ENCODE data around the gene SCYGR6.
A peak's percentile ranks its signal among the peaks of the same experiment; 100 is the strongest.
"Not testable (repeated sequence)": the region's sequence is repeated elsewhere in the genome, so short reads cannot be mapped to it uniquely, and the experiment has no call there.

Gene SCYGR6

DNA sequence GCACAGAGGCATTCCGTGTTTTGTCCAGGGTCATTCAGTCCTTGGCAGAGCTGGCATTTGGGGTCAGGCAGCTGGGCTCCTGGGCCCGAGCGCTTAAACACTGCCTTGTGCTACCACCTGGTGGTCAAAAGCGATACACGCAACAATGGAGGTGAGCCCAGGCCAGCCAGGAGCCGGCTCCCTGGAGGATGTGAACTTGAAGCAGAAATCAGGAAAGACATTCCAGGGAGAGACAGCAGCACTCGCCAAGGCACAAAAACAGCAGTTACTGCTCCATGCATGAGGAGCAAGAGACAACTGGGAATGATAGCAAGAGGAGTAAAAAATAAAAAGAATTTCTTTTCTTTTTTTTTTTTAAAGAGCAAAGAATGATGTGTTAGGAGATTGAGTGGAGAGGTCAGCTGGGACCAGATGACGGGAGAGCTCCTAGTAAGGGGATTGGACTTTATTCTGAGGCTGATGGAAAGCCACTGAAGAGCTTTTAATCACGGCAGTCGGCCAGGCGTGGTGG, 41.9 kb upstream of the SCYGR6 start:
- Histone ChIP-seq H3K4me1 (ENCODE audit: insufficient read depth, poor library complexity, severe bottlenecking) (no peaks in the 10 kb centered on the region), H3K4me3 (ENCODE audit: severe bottlenecking) (no peak overlapping the region), H3K36me3 (ENCODE audit: low read depth) (no peaks in the 10 kb centered on the region), H3K27me3 (ENCODE audit: insufficient read depth, poor library complexity, severe bottlenecking) (no peaks in the 10 kb centered on the region), H3K27ac (ENCODE audit: poor library complexity, severe bottlenecking) (no peak overlapping the region), H3K9me3 (ENCODE audit: severe bottlenecking) (no peaks in the 10 kb centered on the region)
- DNase-seq (ENCODE audit: low spot score) (no peak), ATAC-seq (ENCODE audit: low read depth) (peak; percentile 98)
- TF ChIP-seq CTCF (IDR thresholded peaks at IDR 0.05; ENCODE audit: poor library complexity, severe bottlenecking): peak; percentile 91

DNA sequence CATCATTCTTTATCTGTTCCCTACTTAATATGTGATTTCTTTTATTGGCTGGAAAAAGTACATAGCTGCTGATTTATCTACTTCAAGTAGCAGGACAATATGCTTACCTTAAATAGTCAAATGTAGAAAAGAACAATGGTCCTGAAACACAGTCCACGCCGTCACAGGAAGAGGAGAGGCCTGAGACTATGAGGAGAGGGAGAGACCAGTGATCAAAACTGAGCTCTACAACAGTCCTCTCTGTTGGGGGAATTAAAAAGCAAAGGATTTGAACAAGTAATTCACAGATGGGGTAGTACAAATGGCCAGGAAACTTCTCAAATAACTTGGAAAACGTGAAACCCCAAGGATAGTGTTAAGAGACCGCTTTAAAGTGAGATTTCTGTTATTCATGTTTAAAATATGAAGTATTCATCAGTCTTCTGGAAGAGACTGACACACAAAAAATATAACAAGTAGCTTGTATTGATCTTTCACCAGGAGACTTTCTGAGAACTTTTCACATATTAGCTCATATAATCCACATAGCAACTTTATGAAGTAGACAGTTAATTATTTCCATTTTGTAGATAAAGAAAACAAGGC, 41.3 kb upstream of the SCYGR6 start:
- no peaks in the 10 kb centered on the region for H3K4me1 ChIP-seq (ENCODE audit: insufficient read depth, poor library complexity, severe bottlenecking)
- no peak for TF ChIP-seq CTCF (IDR thresholded peaks at IDR 0.05; ENCODE audit: poor library complexity, severe bottlenecking)
- H3K27me3 ChIP-seq (ENCODE audit: insufficient read depth, poor library complexity, severe bottlenecking): no peaks in the 10 kb centered on the region
- H3K9me3 ChIP-seq (ENCODE audit: severe bottlenecking): no peaks in the 10 kb centered on the region
- no peak overlapping the region for H3K4me3 ChIP-seq (ENCODE audit: severe bottlenecking)
- no peak for ATAC-seq (ENCODE audit: low read depth)
- DNase-seq (ENCODE audit: low spot score): no peak
- H3K27ac ChIP-seq (ENCODE audit: poor library complexity, severe bottlenecking): no peak overlapping the region
- H3K36me3 ChIP-seq (ENCODE audit: low read depth): no peaks in the 10 kb centered on the region

DNA sequence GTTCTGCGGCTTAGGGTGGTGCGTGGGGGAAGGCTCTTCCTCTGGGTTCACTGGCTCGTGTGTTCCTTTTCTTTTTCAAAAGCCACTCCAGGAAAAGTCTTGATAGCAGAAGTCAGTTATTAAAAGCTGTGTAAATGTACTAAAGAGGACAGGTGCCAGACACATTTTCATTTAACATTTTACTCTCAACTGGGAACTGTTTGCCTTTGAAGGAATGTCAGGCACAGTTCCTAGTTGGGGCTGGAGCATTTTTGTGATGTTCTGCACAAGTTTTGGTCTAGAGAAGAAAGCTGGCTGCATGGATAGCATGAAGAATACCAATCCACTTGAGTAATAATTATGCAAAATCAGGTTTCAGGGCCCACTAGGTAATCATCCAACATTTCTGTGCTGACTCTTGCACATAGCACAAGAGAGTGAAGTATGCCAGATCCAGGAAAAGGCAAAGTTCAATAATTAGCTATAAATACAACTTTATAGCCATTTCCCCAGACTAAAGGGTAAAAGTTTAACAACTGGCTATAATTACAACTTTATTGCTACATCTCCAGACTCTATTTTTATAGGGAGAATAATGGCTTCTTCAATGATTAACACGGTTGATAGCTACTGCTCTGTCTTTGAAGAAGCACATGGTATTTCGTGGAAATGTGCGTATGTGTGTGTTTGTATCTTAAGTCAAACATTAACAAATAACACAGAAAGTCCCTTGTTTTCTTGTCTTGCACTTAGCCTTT, 37.4 kb upstream of the SCYGR6 start:
- no peaks in the 10 kb centered on the region for H3K4me1 ChIP-seq (ENCODE audit: insufficient read depth, poor library complexity, severe bottlenecking)
- ATAC-seq (ENCODE audit: low read depth) (no peak), DNase-seq (ENCODE audit: low spot score) (no peak)
- no peaks in the 10 kb centered on the region for H3K9me3 ChIP-seq (ENCODE audit: severe bottlenecking)
- no peak overlapping the region for H3K27ac ChIP-seq (ENCODE audit: poor library complexity, severe bottlenecking)
- H3K36me3 ChIP-seq (ENCODE audit: low read depth): no peaks in the 10 kb centered on the region
- H3K27me3 ChIP-seq (ENCODE audit: insufficient read depth, poor library complexity, severe bottlenecking): no peaks in the 10 kb centered on the region
- H3K4me3 ChIP-seq (ENCODE audit: severe bottlenecking): no peak overlapping the region
- TF ChIP-seq CTCF (IDR thresholded peaks at IDR 0.05; ENCODE audit: poor library complexity, severe bottlenecking): no peak

GRCh38 chr2:227759411-227760118, 35.0 kb upstream of the SCYGR6 start:
- Histone ChIP-seq H3K27me3 (ENCODE audit: insufficient read depth, poor library complexity, severe bottlenecking) (no peaks in the 10 kb centered on the region), H3K9me3 (ENCODE audit: severe bottlenecking) (no peaks in the 10 kb centered on the region), H3K36me3 (ENCODE audit: low read depth) (no peaks in the 10 kb centered on the region), H3K4me1 (ENCODE audit: insufficient read depth, poor library complexity, severe bottlenecking) (no peaks in the 10 kb centered on the region), H3K4me3 (ENCODE audit: severe bottlenecking) (no peak overlapping the region), H3K27ac (ENCODE audit: poor library complexity, severe bottlenecking) (no peak overlapping the region)
- DNase-seq (ENCODE audit: low spot score) (no peak), ATAC-seq (ENCODE audit: low read depth) (peak; percentile 93)
- no peak for TF ChIP-seq CTCF (IDR thresholded peaks at IDR 0.05; ENCODE audit: poor library complexity, severe bottlenecking)

DNA sequence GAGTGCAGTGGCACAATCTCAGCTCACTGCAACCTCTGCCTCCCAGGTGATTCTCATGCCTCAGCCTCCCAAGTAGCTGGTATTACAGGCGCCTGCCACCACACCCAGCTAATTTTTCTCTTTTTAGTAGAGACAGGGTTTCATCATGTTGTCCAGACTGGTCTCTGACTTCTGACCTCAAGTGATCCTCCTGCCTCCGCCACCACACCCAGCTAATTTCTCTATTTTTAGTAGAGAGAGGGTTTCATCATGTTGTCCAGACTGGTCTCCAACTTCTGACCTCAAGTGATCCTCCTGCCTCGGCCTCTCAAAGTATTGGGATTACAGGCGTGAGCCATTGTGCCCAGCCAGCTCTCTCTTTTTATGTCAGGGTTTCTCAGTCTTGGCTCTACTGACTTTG, 31.7 kb upstream of the SCYGR6 start:
- not testable (repeated sequence) for H3K4me3 ChIP-seq (ENCODE audit: severe bottlenecking); H3K9me3 ChIP-seq (ENCODE audit: severe bottlenecking); H3K36me3 ChIP-seq (ENCODE audit: low read depth); DNase-seq (ENCODE audit: low spot score); H3K4me1 ChIP-seq (ENCODE audit: insufficient read depth, poor library complexity, severe bottlenecking); H3K27ac ChIP-seq (ENCODE audit: poor library complexity, severe bottlenecking); ATAC-seq (ENCODE audit: low read depth); H3K27me3 ChIP-seq (ENCODE audit: insufficient read depth, poor library complexity, severe bottlenecking)
